HS-5 (cell line): ENCODE results near the gene GPLD1.
"Not testable (repeated sequence)": the region's sequence is repeated elsewhere in the genome, so short reads cannot be mapped to it uniquely, and the experiment has no call there.

Experiments used
- DNase-seq: peaks from one replicate; pipeline ENCODE4 v3.0.0-alpha.2; 2012; ENCODE audit warnings: low read depth

Gene GPLD1

GRCh38 chr6:24489470-24489869, at the start of gene GPLD1:
GPLD1 (minus strand) TSS chr6:24489578; CDS start chr6:24489511, 67 bp downstream.
- DNase-seq, result no peak

GRCh38 chr6:24537771-24538385, 48.5 kb upstream of the GPLD1 start:
- no peak for DNase-seq

- DNase-seq, result no peak
Observed at GRCh38 chr6:24537082-24537699, 47.8 kb upstream of the GPLD1 start.

- no peak for DNase-seq
Observed at GRCh38 chr6:24536466-24536865, 47.1 kb upstream of the GPLD1 start.

- DNase-seq, result no peak
Observed at GRCh38 chr6:24535210-24535609, 45.8 kb upstream of the GPLD1 start.

GRCh38 chr6:24534329-24534728, 45.0 kb upstream of the GPLD1 start:
- no peak for DNase-seq

GRCh38 chr6:24529985-24530384, 40.6 kb upstream of the GPLD1 start:
- DNase-seq, result no peak

GRCh38 chr6:24524805-24525204, 35.4 kb upstream of the GPLD1 start:
- DNase-seq, result peak; percentile 13

GRCh38 chr6:24524329-24524728, 35.0 kb upstream of the GPLD1 start:
- no peak for DNase-seq

GRCh38 chr6:24522228-24523176, 33.1 kb upstream of the GPLD1 start:
- DNase-seq, result no peak

- DNase-seq, result no peak
Observed at GRCh38 chr6:24520929-24521546, 31.7 kb upstream of the GPLD1 start.

- DNase-seq, result no peak
Observed at GRCh38 chr6:24517659-24518543, 28.5 kb upstream of the GPLD1 start.

- DNase-seq, result no peak
Observed at GRCh38 chr6:24513602-24514001, 24.2 kb upstream of the GPLD1 start.

- not testable (repeated sequence) for DNase-seq
Observed at GRCh38 chr6:24511976-24512375, 22.6 kb upstream of the GPLD1 start.

- DNase-seq, result no peak
Observed at GRCh38 chr6:24506814-24507520, 17.6 kb upstream of the GPLD1 start.

GRCh38 chr6:24504649-24505586, 15.5 kb upstream of the GPLD1 start:
- DNase-seq, result no peak

- DNase-seq, result no peak
Observed at GRCh38 chr6:24504287-24504648, 14.9 kb upstream of the GPLD1 start.

- no peak for DNase-seq
Observed at GRCh38 chr6:24501914-24502313, 12.5 kb upstream of the GPLD1 start.

- DNase-seq, result no peak
Observed at GRCh38 chr6:24501374-24501773, 12.0 kb upstream of the GPLD1 start.

GRCh38 chr6:24500683-24501082, 11.3 kb upstream of the GPLD1 start:
- DNase-seq, result no peak
